ENCODE measurements around the gene TSEN54.

DNA sequence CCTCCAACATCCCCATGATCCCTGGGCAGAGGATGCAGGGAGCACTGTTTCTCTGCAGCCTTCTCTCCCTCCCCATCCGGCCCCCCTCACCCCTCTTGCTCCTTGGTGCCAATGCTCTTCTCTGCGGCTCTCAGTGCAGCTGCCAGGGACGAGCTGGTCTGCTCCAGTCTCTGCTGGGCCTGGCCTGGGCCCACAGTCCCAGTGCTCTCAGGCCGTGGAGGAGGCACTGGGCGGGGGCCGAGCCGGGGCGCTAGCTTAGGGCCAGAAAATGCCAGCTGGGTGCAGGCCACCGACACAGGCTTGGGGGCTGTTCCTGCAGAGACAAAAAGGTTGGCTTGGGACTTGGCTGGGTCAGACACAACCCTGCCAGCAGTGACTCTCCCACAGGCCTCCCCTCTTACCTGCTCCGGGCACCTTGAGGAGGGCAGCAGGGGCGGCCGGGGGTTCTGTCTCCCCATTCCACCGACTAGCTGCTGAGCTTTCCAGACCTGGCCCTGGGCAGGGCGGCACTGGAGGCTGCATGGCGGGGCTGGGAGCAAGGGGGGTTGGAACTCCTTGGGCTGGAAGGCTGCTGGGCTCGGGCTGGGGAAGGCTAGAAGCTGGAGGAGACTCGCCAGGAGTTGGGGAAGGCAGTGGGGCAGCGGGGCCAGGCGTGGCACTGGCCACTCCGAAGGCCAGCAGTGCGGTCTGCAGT lies 14.8 kb upstream of the TSEN54 start:
- TF ChIP-seq, protein P1, sequence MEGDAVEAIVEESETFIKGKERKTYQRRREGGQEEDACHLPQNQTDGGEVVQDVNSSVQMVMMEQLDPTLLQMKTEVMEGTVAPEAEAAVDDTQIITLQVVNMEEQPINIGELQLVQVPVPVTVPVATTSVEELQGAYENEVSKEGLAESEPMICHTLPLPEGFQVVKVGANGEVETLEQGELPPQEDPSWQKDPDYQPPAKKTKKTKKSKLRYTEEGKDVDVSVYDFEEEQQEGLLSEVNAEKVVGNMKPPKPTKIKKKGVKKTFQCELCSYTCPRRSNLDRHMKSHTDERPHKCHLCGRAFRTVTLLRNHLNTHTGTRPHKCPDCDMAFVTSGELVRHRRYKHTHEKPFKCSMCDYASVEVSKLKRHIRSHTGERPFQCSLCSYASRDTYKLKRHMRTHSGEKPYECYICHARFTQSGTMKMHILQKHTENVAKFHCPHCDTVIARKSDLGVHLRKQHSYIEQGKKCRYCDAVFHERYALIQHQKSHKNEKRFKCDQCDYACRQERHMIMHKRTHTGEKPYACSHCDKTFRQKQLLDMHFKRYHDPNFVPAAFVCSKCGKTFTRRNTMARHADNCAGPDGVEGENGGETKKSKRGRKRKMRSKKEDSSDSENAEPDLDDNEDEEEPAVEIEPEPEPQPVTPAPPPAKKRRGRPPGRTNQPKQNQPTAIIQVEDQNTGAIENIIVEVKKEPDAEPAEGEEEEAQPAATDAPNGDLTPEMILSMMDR (IDR thresholded peaks at IDR 0.05): no peak
- TF ChIP-seq POLR2A (IDR thresholded peaks at IDR 0.05): no peak
- TF ChIP-seq EP300 (IDR thresholded peaks at IDR 0.05): no peak
